Retinal pigment epithelial cell (primary cell): ENCODE data around the gene PAFAH1B2.
"Not testable (repeated sequence)": the region's sequence is repeated elsewhere in the genome, so short reads cannot be mapped to it uniquely, and the experiment has no call there.

Experiments used
- DNase-seq: peaks from one replicate; pipeline ENCODE4 v3.0.0-alpha.2; 2010; ENCODE audit warnings: low read depth
- H3K4me3 ChIP-seq: 2 replicates; pipeline ENCODE4 v1.5.1; 2011; ENCODE audit warnings: mild to moderate bottlenecking, low read length, control low read depth, moderate library complexity
- CTCF ChIP-seq: conservative IDR thresholded peaks from 2 replicates; pipeline ENCODE4 v1.5.1; 2011; ENCODE audit warnings: low read depth, low read length, control low read depth, inconsistent platforms

Gene PAFAH1B2

GRCh38 chr11:117208710-117209109, 64.6 kb downstream of the PAFAH1B2 start:
- not testable (repeated sequence) for DNase-seq, H3K4me3 ChIP-seq
- peak; percentile 1 for TF ChIP-seq CTCF

GRCh38 chr11:117209351-117210125, 65.5 kb downstream of the PAFAH1B2 start:
- DNase-seq, H3K4me3 ChIP-seq: not testable (repeated sequence)

- DNase-seq = no peak
- no peak overlapping the region for H3K4me3 ChIP-seq
- no peak for TF ChIP-seq CTCF
Measured at GRCh38 chr11:117210620-117211019, 66.5 kb downstream of the PAFAH1B2 start.

- no peak for TF ChIP-seq CTCF
- DNase-seq = no peak
- no peak overlapping the region for H3K4me3 ChIP-seq
Measured at GRCh38 chr11:117212697-117213355, 68.7 kb downstream of the PAFAH1B2 start.

- H3K4me3 ChIP-seq = no peak overlapping the region
- TF ChIP-seq CTCF = no peak
- DNase-seq = no peak
Measured at GRCh38 chr11:117214404-117215110, 70.5 kb downstream of the PAFAH1B2 start.

- no peak for DNase-seq
- no peak for TF ChIP-seq CTCF
- no peak overlapping the region for H3K4me3 ChIP-seq
Measured at GRCh38 chr11:117217141-117218084, 73.3 kb downstream of the PAFAH1B2 start.
